CD4-positive, alpha-beta T cell (primary cell): ENCODE measurements around the gene SPINT2. TPM values are rescaled to one million over a fixed set of nuclear protein-coding genes. Genes with fewer than 3 reads are reported as not detected.
A peak's percentile ranks its signal among the peaks of the same experiment; 100 is the strongest.

Experiments used
- ATAC-seq: fragments of 200-7000 bp; cut with Tn5 transposase; one replicate; pipeline ENCODE4 v1.10.0; 2022; ENCODE audit warnings: mild to moderate bottlenecking; ENCODE audit not compliant: poor library complexity
- CTCF ChIA-PET: fragments of 350-600 bp; sonication (Branson Sonifier 250); formaldehyde crosslinking; loops from one replicate; lab custom pipeline; 2021; ENCODE audit warnings: antibody characterized with exemption, inconsistent platforms; lab: Charles Lee
- POLR2A ChIA-PET: fragments of 350-600 bp; sonication (Branson Sonifier 250); formaldehyde crosslinking; loops from one replicate; lab custom pipeline; 2021; ENCODE audit warnings: antibody characterized with exemption, inconsistent platforms; lab: Charles Lee
- DNase-seq, 14 experiments: peaks; one replicate each; pipeline ENCODE4 v3.0.0-alpha.2; 2013 to 2020; ENCODE audit warnings: mixed read lengths in 2 of 14
- H3K27ac ChIP-seq, 2 donors: one replicate each; pipeline versions ENCODE4 v1.5.1 to v1.7.0; 2013; ENCODE audit warnings: low read length in 2 of 2, low read depth in 1 of 2, mild to moderate bottlenecking in 1 of 2
- H3K27me3 ChIP-seq, 2 experiments: 1 replicate in 1 of 2; 2 replicates in 1 of 2; pipeline versions ENCODE4 v1.6.1 to v1.7.0; 2013; ENCODE audit warnings: low read length in 2 of 2, control low read depth in 1 of 2, mild to moderate bottlenecking in 1 of 2, moderate library complexity in 1 of 2; ENCODE audit not compliant: insufficient read depth in 2 of 2, control insufficient read depth in 1 of 2
- H3K36me3 ChIP-seq: one replicate; pipeline ENCODE4 v1.6.1; 2013; ENCODE audit warnings: low read length, control low read depth; ENCODE audit not compliant: insufficient read depth
- H3K4me1 ChIP-seq: one replicate; pipeline ENCODE4 v1.6.1; 2013; ENCODE audit warnings: low read length, control low read depth; ENCODE audit not compliant: insufficient read depth
- H3K4me3 ChIP-seq: one replicate; pipeline ENCODE4 v1.5.1; 2013; ENCODE audit warnings: mild to moderate bottlenecking, low read length, moderate library complexity
- H3K9me3 ChIP-seq, 2 experiments: 1 replicate in 1 of 2; 2 replicates in 1 of 2; pipeline versions ENCODE4 v1.6.1 to v1.7.0; 2013; ENCODE audit warnings: low read length in 2 of 2, mild to moderate bottlenecking in 2 of 2, control low read depth in 1 of 2, moderate library complexity in 1 of 2; ENCODE audit not compliant: control insufficient read depth in 1 of 2, insufficient read depth in 1 of 2
- H3K27ac Mint-ChIP-seq: one replicate; pipeline ENCODE4 v1.8.0; 2020; ENCODE audit warnings: mixed read lengths
- H3K27me3 Mint-ChIP-seq: one replicate; pipeline ENCODE4 v1.8.0; 2021; ENCODE audit warnings: mixed read lengths
- H3K36me3 Mint-ChIP-seq: one replicate; pipeline ENCODE4 v1.8.0; 2021; ENCODE audit warnings: low read depth, mixed read lengths
- H3K4me1 Mint-ChIP-seq: one replicate; pipeline ENCODE4 v1.8.0; 2021; ENCODE audit warnings: low read depth, mixed read lengths
- H3K4me3 Mint-ChIP-seq: one replicate; pipeline ENCODE4 v1.8.0; 2020; ENCODE audit warnings: mild to moderate bottlenecking, mixed read lengths
- H3K9me3 Mint-ChIP-seq: one replicate; pipeline ENCODE4 v1.8.0; 2020; ENCODE audit warnings: mixed read lengths
- intact Hi-C, 2 experiments: fragments of 100-400 bp; cut with DNase I in 1 of 2; cut with micrococcal nuclease in 1 of 2; formaldehyde crosslinking; loops; one replicate each; pipeline versions ENCODE4 v1.15.1 to v1.9.0; 2023 to 2025; cut with DNase I, micrococcal nuclease
- total RNA-seq, 174 experiments: library from RNA in 2 of 174; stranded (reverse) in 2 of 174; gene quantifications; one replicate each; pipeline ENCODE4 v1.2.3 and lab custom pipeline; 2021 to 2026
- TF ChIP-seq, protein P1 (sequence below): fragments of 200-600 bp; IDR thresholded peaks from one replicate; pipeline ENCODE4 v1.8.0; 2022; ENCODE audit warnings: antibody characterized with exemption, mild to moderate bottlenecking

Gene SPINT2
- total RNA-seq, 2 experiments from 2014 or later: 25.4 to 26.5 TPM

DNA sequence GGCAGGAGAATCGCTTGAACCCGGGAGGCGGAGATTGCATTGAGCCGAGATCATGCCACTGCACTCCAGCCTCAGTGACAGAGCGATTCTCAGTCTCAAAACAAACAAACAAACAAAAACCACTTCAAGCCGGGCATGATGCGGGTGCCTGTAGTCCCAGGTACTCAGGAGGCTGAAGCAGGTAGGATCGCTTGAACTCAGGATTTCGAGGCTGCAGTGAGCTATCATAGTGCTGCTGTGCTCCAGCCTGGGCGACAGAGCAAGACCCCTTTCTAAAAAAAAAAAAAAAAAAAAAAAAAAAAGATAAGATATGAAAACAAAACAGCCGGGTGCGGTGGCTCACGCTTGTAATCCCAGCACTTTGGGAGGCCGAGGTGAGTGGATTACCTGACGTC is 21.1 kb upstream of the SPINT2 start:
- Mint-ChIP-seq H3K4me1 (peaks cover 4% of the 10 kb centered on the region), H3K27me3 (no peaks in the 10 kb centered on the region), H3K27ac (no peak overlapping the region), H3K36me3 (no peaks in the 10 kb centered on the region), H3K9me3 (no peaks in the 10 kb centered on the region), H3K4me3 (no peak overlapping the region)
- H3K36me3 ChIP-seq: no peaks in the 10 kb centered on the region
- no peak overlapping the region for H3K4me3 ChIP-seq
- H3K9me3 ChIP-seq: no peaks in the 10 kb centered on the region
- ChIA-PET POLR2A (no interaction called here), CTCF (interaction anchor here (0.7 to 2.2 kb wide), 8 partner anchors 20 to 341 kb away, joined by 3 to 10 read pairs (median 4); partner anchors contain the start of genes CATSPERG, KCNK6 and PSMD8)
- no peak for ATAC-seq
- no peak overlapping the region for H3K27ac ChIP-seq
- TF ChIP-seq, protein P1, sequence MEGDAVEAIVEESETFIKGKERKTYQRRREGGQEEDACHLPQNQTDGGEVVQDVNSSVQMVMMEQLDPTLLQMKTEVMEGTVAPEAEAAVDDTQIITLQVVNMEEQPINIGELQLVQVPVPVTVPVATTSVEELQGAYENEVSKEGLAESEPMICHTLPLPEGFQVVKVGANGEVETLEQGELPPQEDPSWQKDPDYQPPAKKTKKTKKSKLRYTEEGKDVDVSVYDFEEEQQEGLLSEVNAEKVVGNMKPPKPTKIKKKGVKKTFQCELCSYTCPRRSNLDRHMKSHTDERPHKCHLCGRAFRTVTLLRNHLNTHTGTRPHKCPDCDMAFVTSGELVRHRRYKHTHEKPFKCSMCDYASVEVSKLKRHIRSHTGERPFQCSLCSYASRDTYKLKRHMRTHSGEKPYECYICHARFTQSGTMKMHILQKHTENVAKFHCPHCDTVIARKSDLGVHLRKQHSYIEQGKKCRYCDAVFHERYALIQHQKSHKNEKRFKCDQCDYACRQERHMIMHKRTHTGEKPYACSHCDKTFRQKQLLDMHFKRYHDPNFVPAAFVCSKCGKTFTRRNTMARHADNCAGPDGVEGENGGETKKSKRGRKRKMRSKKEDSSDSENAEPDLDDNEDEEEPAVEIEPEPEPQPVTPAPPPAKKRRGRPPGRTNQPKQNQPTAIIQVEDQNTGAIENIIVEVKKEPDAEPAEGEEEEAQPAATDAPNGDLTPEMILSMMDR: no peak
- intact Hi-C loops: loop anchor here (5.0 kb wide), 1 partner anchor 341 kb away; no protein-coding TSS in a partner anchor
- peaks cover 7% of the 10 kb centered on the region for H3K4me1 ChIP-seq
- no peak for DNase-seq
- H3K27me3 ChIP-seq: peaks cover 0 to 2% of the 10 kb centered on the region in 2 experiments

DNA sequence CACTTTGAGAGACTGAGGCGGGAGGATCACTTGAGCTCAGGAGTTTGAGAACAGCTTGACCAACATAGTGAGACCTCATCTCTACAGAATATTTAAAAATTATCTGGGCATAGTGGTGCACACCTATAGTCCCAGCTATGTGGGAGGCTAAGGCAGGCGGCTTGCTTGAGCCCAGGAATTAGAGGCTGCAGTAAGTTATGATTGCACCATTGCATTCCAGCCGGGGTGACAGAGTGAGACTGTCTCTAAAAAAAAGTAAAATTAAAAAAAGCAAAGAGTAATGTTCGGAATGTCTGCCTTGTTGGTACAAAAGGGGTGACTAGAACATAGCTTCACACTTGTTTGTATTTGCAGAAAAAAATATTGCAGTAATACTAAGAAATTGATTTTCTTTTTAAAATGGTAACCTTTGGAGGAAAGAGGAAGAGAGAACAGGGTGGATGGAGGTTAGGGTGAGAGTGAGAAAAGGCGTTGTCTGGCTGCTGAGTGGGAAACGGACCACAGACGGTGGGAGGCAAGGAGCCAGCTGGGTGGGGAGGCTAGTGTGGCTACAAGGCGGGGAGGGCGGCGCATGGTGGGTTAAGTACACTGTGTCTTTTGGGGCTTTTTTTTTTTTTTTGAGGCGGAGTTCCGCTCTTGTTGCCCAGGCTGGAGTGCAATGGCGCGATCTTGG is 18.4 kb upstream of the SPINT2 start:
- H3K9me3 Mint-ChIP-seq: no peaks in the 10 kb centered on the region
- H3K27ac Mint-ChIP-seq: no peak overlapping the region
- H3K36me3 Mint-ChIP-seq: no peaks in the 10 kb centered on the region
- peaks cover 4% of the 10 kb centered on the region for H3K4me1 Mint-ChIP-seq
- Histone ChIP-seq H3K36me3 (no peaks in the 10 kb centered on the region), H3K9me3 (no peaks in the 10 kb centered on the region), H3K27me3 (peaks cover 0 to 2% of the 10 kb centered on the region in 2 experiments), H3K4me1 (peaks cover 7% of the 10 kb centered on the region), H3K27ac (no peak overlapping the region), H3K4me3 (no peak overlapping the region)
- H3K4me3 Mint-ChIP-seq: no peak overlapping the region
- CTCF ChIA-PET: interaction anchor here (0.7 kb wide), 1 partner anchor 89 kb away, joined by 3 read pairs; no protein-coding TSS in a partner anchor
- intact Hi-C loops: loop anchor here in 1 of 2 experiments (2.0 kb wide), 1 partner anchor 127 kb away; no protein-coding TSS in a partner anchor
- POLR2A ChIA-PET: no interaction called here
- ATAC-seq (no peak), DNase-seq (no peak)
- no peaks in the 10 kb centered on the region for H3K27me3 Mint-ChIP-seq
- TF ChIP-seq, protein P1: no peak

DNA sequence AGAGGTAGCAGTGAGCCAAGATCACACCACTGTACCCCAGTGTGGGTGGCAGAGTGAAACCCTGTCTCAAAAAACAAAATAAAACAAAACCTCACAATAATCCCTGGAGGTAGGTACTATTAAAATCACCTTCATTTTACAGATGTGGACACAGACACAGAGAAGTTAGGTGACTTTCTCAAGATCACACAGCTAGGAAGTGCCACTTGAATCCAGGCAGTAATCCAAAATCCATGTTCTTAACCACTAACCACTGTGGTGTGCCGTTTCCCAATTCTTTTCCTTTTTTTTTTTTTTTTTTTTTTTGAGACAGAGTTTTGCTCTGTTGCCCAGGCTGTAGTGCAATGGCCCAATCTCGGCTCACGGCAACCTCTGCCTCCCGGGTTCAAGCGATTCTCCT is 17.2 kb upstream of the SPINT2 start:
- H3K27me3 Mint-ChIP-seq: no peaks in the 10 kb centered on the region
- H3K27ac Mint-ChIP-seq: no peak overlapping the region
- TF ChIP-seq, protein P1: no peak
- no peak for ATAC-seq
- no peaks in the 10 kb centered on the region for H3K9me3 Mint-ChIP-seq
- intact Hi-C loops: no loop called here
- H3K27ac ChIP-seq: no peak overlapping the region
- no peaks in the 10 kb centered on the region for H3K9me3 ChIP-seq
- DNase-seq: no peak
- H3K4me3 Mint-ChIP-seq: peak overlapping the region; percentile 30
- peaks cover 7% of the 10 kb centered on the region for H3K4me1 ChIP-seq
- H3K36me3 ChIP-seq: no peaks in the 10 kb centered on the region
- CTCF ChIA-PET: no interaction called here
- H3K4me3 ChIP-seq: no peak overlapping the region
- POLR2A ChIA-PET: no interaction called here
- peaks cover 4% of the 10 kb centered on the region for H3K4me1 Mint-ChIP-seq
- H3K27me3 ChIP-seq: peaks cover 0 to 2% of the 10 kb centered on the region in 2 experiments
- no peaks in the 10 kb centered on the region for H3K36me3 Mint-ChIP-seq
